ENCODE data around the gene ABCD2. TPM values are rescaled to one million over a fixed set of nuclear protein-coding genes. Genes with fewer than 3 reads are reported as not detected.

ABCD2 gene
- total RNA-seq, 3 donors from 2014 or later, result 2.6 to 48.0 (median 3.4) TPM

- TF ChIP-seq POLR2AphosphoS5 (IDR thresholded peaks at IDR 0.05) (no peak), CTCF (IDR thresholded peaks at IDR 0.05) (no peak), POLR2A (IDR thresholded peaks at IDR 0.05) (no peak)
- no peaks in the 10 kb centered on the region for H3K36me3 ChIP-seq
- H3K4me1 ChIP-seq, result peaks cover 0 to 3% of the 10 kb centered on the region in 2 donors
- peak overlapping the region; percentile 43 to 71 (median 52) for H3K4me3 ChIP-seq
- intact Hi-C loops (cut with DNase I; ENCODE audit: low total_unique reads), result no loop called here
- no peaks in the 10 kb centered on the region for H3K27me3 ChIP-seq
- no peak for DNase-seq (ENCODE audit: low spot score in 2 of 2)
- H3K27ac ChIP-seq, result peak overlapping the region in 1 of 2 donors; percentile 64
- H3K9me3 ChIP-seq, result no peaks in the 10 kb centered on the region
These were observed 1.4 kb upstream of the ABCD2 start for GRCh38 chr12:39620659-39621658.

GRCh38 chr12:39619316-39619659, 315 bp downstream of the ABCD2 start:
- DNase-seq (ENCODE audit: low spot score in 2 of 2), result no peak
- Histone ChIP-seq H3K27ac (peak overlapping the region; percentile 41 to 64), H3K36me3 (no peaks in the 10 kb centered on the region), H3K9me3 (no peaks in the 10 kb centered on the region), H3K27me3 (no peaks in the 10 kb centered on the region), H3K4me1 (peaks cover 0 to 3% of the 10 kb centered on the region in 2 donors), H3K4me3 (peak overlapping the region; percentile 43 to 71 (median 52))
- TF ChIP-seq POLR2AphosphoS5 (IDR thresholded peaks at IDR 0.05) (no peak), POLR2A (IDR thresholded peaks at IDR 0.05) (no peak), CTCF (IDR thresholded peaks at IDR 0.05) (no peak)
- intact Hi-C loops (cut with DNase I; ENCODE audit: low total_unique reads), result no loop called here

GRCh38 chr12:39618701-39619100, 902 bp downstream of the ABCD2 start:
- DNase-seq (ENCODE audit: low spot score in 2 of 2), result no peak
- TF ChIP-seq CTCF (IDR thresholded peaks at IDR 0.05) (no peak), POLR2AphosphoS5 (IDR thresholded peaks at IDR 0.05) (no peak), POLR2A (IDR thresholded peaks at IDR 0.05) (no peak)
- Histone ChIP-seq H3K27me3 (no peaks in the 10 kb centered on the region), H3K4me3 (peak overlapping the region; percentile 43 to 71 (median 52)), H3K36me3 (no peaks in the 10 kb centered on the region), H3K9me3 (no peaks in the 10 kb centered on the region), H3K27ac (no peak overlapping the region), H3K4me1 (peaks cover 0 to 3% of the 10 kb centered on the region in 2 donors)
- intact Hi-C loops (cut with DNase I; ENCODE audit: low total_unique reads), result no loop called here

GRCh38 chr12:39617887-39618286, 1.7 kb downstream of the ABCD2 start:
- no peak for TF ChIP-seq CTCF (IDR thresholded peaks at IDR 0.05)
- no peak for TF ChIP-seq POLR2AphosphoS5 (IDR thresholded peaks at IDR 0.05)
- TF ChIP-seq POLR2A (IDR thresholded peaks at IDR 0.05), result no peak
- no peaks in the 10 kb centered on the region for H3K27me3 ChIP-seq
- H3K36me3 ChIP-seq, result no peaks in the 10 kb centered on the region
- no peak for DNase-seq (ENCODE audit: low spot score in 2 of 2)
- H3K4me3 ChIP-seq, result peak overlapping the region in 1 of 3 donors; percentile 7
- H3K9me3 ChIP-seq, result no peaks in the 10 kb centered on the region
- H3K27ac ChIP-seq, result no peak overlapping the region
- intact Hi-C loops (cut with DNase I; ENCODE audit: low total_unique reads), result no loop called here
- H3K4me1 ChIP-seq, result peaks cover 0 to 3% of the 10 kb centered on the region in 2 donors

- no peaks in the 10 kb centered on the region for H3K27me3 ChIP-seq
- H3K4me1 ChIP-seq, result peaks cover 0 to 3% of the 10 kb centered on the region in 2 donors
- no peaks in the 10 kb centered on the region for H3K9me3 ChIP-seq
- intact Hi-C loops (cut with DNase I; ENCODE audit: low total_unique reads), result no loop called here
- no peak overlapping the region for H3K27ac ChIP-seq
- no peak for DNase-seq (ENCODE audit: low spot score in 2 of 2)
- H3K4me3 ChIP-seq, result peak overlapping the region in 1 of 3 donors; percentile 12
- TF ChIP-seq POLR2AphosphoS5 (IDR thresholded peaks at IDR 0.05) (no peak), CTCF (IDR thresholded peaks at IDR 0.05) (no peak), POLR2A (IDR thresholded peaks at IDR 0.05) (no peak)
- H3K36me3 ChIP-seq, result no peaks in the 10 kb centered on the region
These were observed 2.9 kb downstream of the ABCD2 start for GRCh38 chr12:39616666-39617065.

Data from breast epithelium (tissue), 4 donors.